ENCODE measurements around the gene CANT1. TPM values are rescaled to one million over a fixed set of nuclear protein-coding genes. Genes with fewer than 3 reads are reported as not detected.

The CANT1 gene
- total and polyA plus RNA-seq, 2 of the 13 experiments (the other 11 are each of a cell fraction or from before 2014, with no cell fraction given) = 34.1 to 42.1 TPM

- TF ChIP-seq ZNF512 (CRISPR knock-in tag; IDR thresholded peaks at IDR 0.05) (no peak), SUZ12 (IDR thresholded peaks at IDR 0.05; ENCODE audit: low read depth, low read length) (no peak), ZNF558 (CRISPR knock-in tag; IDR thresholded peaks at IDR 0.05; ENCODE audit: borderline replicate concordance) (no peak), ZNF784 (CRISPR knock-in tag; IDR thresholded peaks at IDR 0.05; ENCODE audit: borderline replicate concordance) (0 out of 2 replicates have a peak, but pooled peaks have one; percentile 23), SYNCRIP (IDR thresholded peaks at IDR 0.05; ENCODE audit: insufficient read depth, low read depth, low read length) (no peak), RBFOX2 (IDR thresholded peaks at IDR 0.05; ENCODE audit: low read depth, low read length) (0 out of 2 replicates have a peak, but pooled peaks have one; percentile 31), ZNF549 (CRISPR knock-in tag; IDR thresholded peaks at IDR 0.05) (no peak), ATF2 (CRISPR knock-in tag; IDR thresholded peaks at IDR 0.05) (no peak), ARID3A (IDR thresholded peaks at IDR 0.05; ENCODE audit: low read depth, low read length) (0 out of 2 replicates have a peak, but pooled peaks have one; percentile 66), MEIS2 (CRISPR knock-in tag; IDR thresholded peaks at IDR 0.05) (no peak), ZNF607 (CRISPR knock-in tag; IDR thresholded peaks at IDR 0.05; ENCODE audit: borderline replicate concordance) (0 out of 2 replicates have a peak, but pooled peaks have one; percentile 21), KAT8 (CRISPR knock-in tag; IDR thresholded peaks at IDR 0.05) (no peak), ZNF17 (CRISPR knock-in tag; IDR thresholded peaks at IDR 0.05) (no peak), SIX1 (CRISPR knock-in tag; IDR thresholded peaks at IDR 0.05; ENCODE audit: borderline replicate concordance) (no peak), CHD2 (IDR thresholded peaks at IDR 0.05; ENCODE audit: low read depth, low read length) (no peak), ZNF280D (CRISPR knock-in tag; IDR thresholded peaks at IDR 0.05) (no peak), NCOR1 (IDR thresholded peaks at IDR 0.05; ENCODE audit: borderline replicate concordance, low read length) (no peak), MYNN (CRISPR knock-in tag; IDR thresholded peaks at IDR 0.05; ENCODE audit: low read depth) (no peak), JDP2 (CRISPR knock-in tag; IDR thresholded peaks at IDR 0.05; ENCODE audit: borderline replicate concordance) (no peak)
These were observed 10.3 kb upstream of the CANT1 start (continued) for GRCh38 chr17:79019632-79020584.
